SK-N-SH treated with all-trans-retinoic acid at 6 μM for 48 hours (cell line): ENCODE data around the gene CLTB.

Source experiments
- ATAC-seq: fragments of 200-7000 bp; cut with Tn5 transposase; 3 replicates; pipeline ENCODE4 v1.9.1; 2020; ENCODE audit warnings: mild to moderate bottlenecking, moderate library complexity
- ARNTL ChIP-seq: fragments of 450-650 bp; formaldehyde crosslinking; IDR thresholded peaks from 2 replicates; pipeline ENCODE4 v1.5.0; 2020; ENCODE audit warnings: low read depth, mild to moderate bottlenecking, moderate library complexity, borderline replicate concordance
- BACH2 ChIP-seq: fragments of 250-450 bp; sonication (Bioruptor Pico); IDR thresholded peaks from 2 replicates; pipeline ENCODE4 v1.9.0; 2021; ENCODE audit warnings: mild to moderate bottlenecking, borderline replicate concordance
- CSDC2 ChIP-seq: fragments of 250-450 bp; sonication (Bioruptor Pico); IDR thresholded peaks from 2 replicates; pipeline ENCODE4 v1.5.0; 2020; ENCODE audit warnings: mild to moderate bottlenecking, moderate library complexity
- ESRRG ChIP-seq: fragments of 250-450 bp; sonication (Bioruptor Pico); IDR thresholded peaks from 2 replicates; pipeline ENCODE4 v1.6.1; 2021; ENCODE audit warnings: mild to moderate bottlenecking
- ISL1 ChIP-seq: fragments of 250-450 bp; sonication (Bioruptor Pico); IDR thresholded peaks from 2 replicates; pipeline ENCODE4 v2.1.2; 2022; ENCODE audit warnings: mild to moderate bottlenecking, moderate library complexity
- PPARA ChIP-seq: fragments of 250-450 bp; sonication (Bioruptor Pico); IDR thresholded peaks from 2 replicates; pipeline ENCODE4 v1.5.0; 2020; ENCODE audit warnings: mild to moderate bottlenecking, borderline replicate concordance
- RARB ChIP-seq: fragments of 250-450 bp; sonication (Bioruptor Pico); IDR thresholded peaks from 2 replicates; pipeline ENCODE4 v1.8.0; 2021; ENCODE audit warnings: mild to moderate bottlenecking, moderate library complexity
- TCF4 ChIP-seq: fragments of 250-450 bp; sonication (Bioruptor Pico); IDR thresholded peaks from 2 replicates; pipeline ENCODE4 v1.8.0; 2021; ENCODE audit warnings: mild to moderate bottlenecking, moderate library complexity, borderline replicate concordance
- TOX ChIP-seq: fragments of 250-450 bp; sonication (Bioruptor Pico); IDR thresholded peaks from 2 replicates; pipeline ENCODE4 v1.8.0; 2021; ENCODE audit warnings: mild to moderate bottlenecking, moderate library complexity, borderline replicate concordance
- ZFP30 ChIP-seq: fragments of 450-650 bp; formaldehyde crosslinking; IDR thresholded peaks from 2 replicates; pipeline ENCODE4 v1.5.0; 2022; ENCODE audit warnings: mild to moderate bottlenecking, moderate library complexity
- ZNF565 ChIP-seq: fragments of 450-650 bp; formaldehyde crosslinking; conservative IDR thresholded peaks from 2 replicates; pipeline ENCODE4 v1.5.0; 2020; ENCODE audit warnings: low read depth, mild to moderate bottlenecking, moderate library complexity
- ZNF70 ChIP-seq: fragments of 450-650 bp; formaldehyde crosslinking; IDR thresholded peaks from 2 replicates; pipeline ENCODE4 v1.5.0; 2020; ENCODE audit warnings: mild to moderate bottlenecking, moderate library complexity
- TF ChIP-seq, protein P1 (sequence below): fragments of 250-450 bp; sonication (Bioruptor Pico); IDR thresholded peaks from 2 replicates; pipeline ENCODE4 v1.8.0; 2020; ENCODE audit warnings: mild to moderate bottlenecking, moderate library complexity, borderline replicate concordance
- TF ChIP-seq, protein P2 (sequence below): fragments of 250-450 bp; sonication (Bioruptor Pico); IDR thresholded peaks from 2 replicates; pipeline ENCODE4 v1.8.0; 2021; ENCODE audit warnings: low read depth, mild to moderate bottlenecking, moderate library complexity, borderline replicate concordance
- TF ChIP-seq, protein P3 (sequence below): fragments of 250-450 bp; sonication (Bioruptor Pico); IDR thresholded peaks from 2 replicates; pipeline ENCODE4 v1.5.1; 2020; ENCODE audit warnings: low read depth, mild to moderate bottlenecking, moderate library complexity
- TF ChIP-seq, protein P4 (sequence below): fragments of 250-450 bp; sonication (Bioruptor Pico); IDR thresholded peaks from 2 replicates; pipeline ENCODE4 v1.5.1; 2021; ENCODE audit warnings: mild to moderate bottlenecking, moderate library complexity
- TF ChIP-seq, protein P5 (sequence below): fragments of 250-450 bp; sonication (Bioruptor Pico); IDR thresholded peaks from 2 replicates; pipeline ENCODE4 v1.5.0; 2020; ENCODE audit warnings: mild to moderate bottlenecking, moderate library complexity

CLTB gene

DNA sequence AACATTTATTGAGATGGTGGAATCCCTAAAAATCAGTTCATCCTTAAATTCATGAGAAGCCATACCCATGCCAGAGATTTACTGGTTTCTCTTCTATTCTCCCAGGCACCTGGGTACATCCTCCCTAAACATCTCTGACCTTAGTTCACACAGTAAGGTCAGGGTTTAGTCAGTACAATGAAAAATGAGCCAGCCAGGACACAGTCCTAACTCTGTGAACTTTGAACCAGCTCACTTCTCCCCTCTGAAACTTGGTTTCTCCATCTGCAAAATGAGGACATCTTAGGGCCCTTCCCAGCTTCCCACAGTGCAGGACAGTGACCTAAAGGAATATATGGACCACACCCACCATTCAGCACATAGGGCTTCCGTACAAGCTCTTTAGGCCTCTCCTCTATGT, 29.8 kb downstream of the CLTB start:
- no peak for ATAC-seq
- TF ChIP-seq CSDC2 (CRISPR knock-in tag) (no peak), RARB (CRISPR knock-in tag) (no peak), BACH2 (CRISPR knock-in tag) (no peak), ZFP30 (CRISPR knock-in tag) (no peak), ESRRG (CRISPR knock-in tag) (no peak), ZNF565 (CRISPR knock-in tag) (no peak)
- TF ChIP-seq, protein P1, sequence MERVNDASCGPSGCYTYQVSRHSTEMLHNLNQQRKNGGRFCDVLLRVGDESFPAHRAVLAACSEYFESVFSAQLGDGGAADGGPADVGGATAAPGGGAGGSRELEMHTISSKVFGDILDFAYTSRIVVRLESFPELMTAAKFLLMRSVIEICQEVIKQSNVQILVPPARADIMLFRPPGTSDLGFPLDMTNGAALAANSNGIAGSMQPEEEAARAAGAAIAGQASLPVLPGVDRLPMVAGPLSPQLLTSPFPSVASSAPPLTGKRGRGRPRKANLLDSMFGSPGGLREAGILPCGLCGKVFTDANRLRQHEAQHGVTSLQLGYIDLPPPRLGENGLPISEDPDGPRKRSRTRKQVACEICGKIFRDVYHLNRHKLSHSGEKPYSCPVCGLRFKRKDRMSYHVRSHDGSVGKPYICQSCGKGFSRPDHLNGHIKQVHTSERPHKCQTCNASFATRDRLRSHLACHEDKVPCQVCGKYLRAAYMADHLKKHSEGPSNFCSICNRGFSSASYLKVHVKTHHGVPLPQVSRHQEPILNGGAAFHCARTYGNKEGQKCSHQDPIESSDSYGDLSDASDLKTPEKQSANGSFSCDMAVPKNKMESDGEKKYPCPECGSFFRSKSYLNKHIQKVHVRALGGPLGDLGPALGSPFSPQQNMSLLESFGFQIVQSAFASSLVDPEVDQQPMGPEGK = no peak
- TF ChIP-seq, protein P2, sequence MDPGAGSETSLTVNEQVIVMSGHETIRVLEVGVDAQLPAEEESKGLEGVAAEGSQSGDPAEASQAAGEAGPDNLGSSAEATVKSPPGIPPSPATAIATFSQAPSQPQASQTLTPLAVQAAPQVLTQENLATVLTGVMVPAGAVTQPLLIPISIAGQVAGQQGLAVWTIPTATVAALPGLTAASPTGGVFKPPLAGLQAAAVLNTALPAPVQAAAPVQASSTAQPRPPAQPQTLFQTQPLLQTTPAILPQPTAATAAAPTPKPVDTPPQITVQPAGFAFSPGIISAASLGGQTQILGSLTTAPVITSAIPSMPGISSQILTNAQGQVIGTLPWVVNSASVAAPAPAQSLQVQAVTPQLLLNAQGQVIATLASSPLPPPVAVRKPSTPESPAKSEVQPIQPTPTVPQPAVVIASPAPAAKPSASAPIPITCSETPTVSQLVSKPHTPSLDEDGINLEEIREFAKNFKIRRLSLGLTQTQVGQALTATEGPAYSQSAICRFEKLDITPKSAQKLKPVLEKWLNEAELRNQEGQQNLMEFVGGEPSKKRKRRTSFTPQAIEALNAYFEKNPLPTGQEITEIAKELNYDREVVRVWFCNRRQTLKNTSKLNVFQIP (CRISPR knock-in tag) = no peak
- TF ChIP-seq, all 23 proteins: peak for 0

DNA sequence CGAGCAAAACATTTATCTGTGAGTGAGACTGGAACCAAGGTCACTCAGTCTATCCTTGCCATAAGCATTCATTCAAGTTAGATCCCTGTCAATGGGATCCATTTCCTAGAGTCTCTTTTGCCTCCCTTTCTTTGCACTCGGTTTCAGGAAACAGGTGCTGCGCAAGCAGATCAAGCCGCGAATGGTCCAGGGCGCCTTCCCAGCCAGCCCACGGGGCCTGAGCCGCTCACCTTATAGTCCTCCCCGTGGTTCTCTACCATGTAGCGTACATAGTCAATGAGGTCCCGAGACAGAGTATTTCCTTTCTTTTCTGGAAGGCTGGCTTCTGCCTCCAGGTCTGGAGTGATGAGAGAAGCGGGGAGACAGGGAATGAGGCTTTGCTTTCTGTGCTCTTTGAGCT, 31.3 kb downstream of the CLTB start:
- TF ChIP-seq ARNTL (no peak), TCF4 (CRISPR knock-in tag) (no peak), CSDC2 (CRISPR knock-in tag) (no peak), PPARA (CRISPR knock-in tag) (no peak), ZNF565 (CRISPR knock-in tag) (no peak), ISL1 (CRISPR knock-in tag) (no peak)
- TF ChIP-seq, protein P3, sequence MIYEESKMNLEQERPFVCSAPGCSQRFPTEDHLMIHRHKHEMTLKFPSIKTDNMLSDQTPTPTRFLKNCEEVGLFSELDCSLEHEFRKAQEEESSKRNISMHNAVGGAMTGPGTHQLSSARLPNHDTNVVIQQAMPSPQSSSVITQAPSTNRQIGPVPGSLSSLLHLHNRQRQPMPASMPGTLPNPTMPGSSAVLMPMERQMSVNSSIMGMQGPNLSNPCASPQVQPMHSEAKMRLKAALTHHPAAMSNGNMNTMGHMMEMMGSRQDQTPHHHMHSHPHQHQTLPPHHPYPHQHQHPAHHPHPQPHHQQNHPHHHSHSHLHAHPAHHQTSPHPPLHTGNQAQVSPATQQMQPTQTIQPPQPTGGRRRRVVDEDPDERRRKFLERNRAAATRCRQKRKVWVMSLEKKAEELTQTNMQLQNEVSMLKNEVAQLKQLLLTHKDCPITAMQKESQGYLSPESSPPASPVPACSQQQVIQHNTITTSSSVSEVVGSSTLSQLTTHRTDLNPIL (CRISPR knock-in tag) = no peak
- TF ChIP-seq, protein P4, sequence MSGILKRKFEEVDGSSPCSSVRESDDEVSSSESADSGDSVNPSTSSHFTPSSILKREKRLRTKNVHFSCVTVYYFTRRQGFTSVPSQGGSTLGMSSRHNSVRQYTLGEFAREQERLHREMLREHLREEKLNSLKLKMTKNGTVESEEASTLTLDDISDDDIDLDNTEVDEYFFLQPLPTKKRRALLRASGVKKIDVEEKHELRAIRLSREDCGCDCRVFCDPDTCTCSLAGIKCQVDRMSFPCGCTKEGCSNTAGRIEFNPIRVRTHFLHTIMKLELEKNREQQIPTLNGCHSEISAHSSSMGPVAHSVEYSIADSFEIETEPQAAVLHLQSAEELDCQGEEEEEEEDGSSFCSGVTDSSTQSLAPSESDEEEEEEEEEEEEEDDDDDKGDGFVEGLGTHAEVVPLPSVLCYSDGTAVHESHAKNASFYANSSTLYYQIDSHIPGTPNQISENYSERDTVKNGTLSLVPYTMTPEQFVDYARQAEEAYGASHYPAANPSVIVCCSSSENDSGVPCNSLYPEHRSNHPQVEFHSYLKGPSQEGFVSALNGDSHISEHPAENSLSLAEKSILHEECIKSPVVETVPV (CRISPR knock-in tag) = no peak
- TF ChIP-seq, protein P5, sequence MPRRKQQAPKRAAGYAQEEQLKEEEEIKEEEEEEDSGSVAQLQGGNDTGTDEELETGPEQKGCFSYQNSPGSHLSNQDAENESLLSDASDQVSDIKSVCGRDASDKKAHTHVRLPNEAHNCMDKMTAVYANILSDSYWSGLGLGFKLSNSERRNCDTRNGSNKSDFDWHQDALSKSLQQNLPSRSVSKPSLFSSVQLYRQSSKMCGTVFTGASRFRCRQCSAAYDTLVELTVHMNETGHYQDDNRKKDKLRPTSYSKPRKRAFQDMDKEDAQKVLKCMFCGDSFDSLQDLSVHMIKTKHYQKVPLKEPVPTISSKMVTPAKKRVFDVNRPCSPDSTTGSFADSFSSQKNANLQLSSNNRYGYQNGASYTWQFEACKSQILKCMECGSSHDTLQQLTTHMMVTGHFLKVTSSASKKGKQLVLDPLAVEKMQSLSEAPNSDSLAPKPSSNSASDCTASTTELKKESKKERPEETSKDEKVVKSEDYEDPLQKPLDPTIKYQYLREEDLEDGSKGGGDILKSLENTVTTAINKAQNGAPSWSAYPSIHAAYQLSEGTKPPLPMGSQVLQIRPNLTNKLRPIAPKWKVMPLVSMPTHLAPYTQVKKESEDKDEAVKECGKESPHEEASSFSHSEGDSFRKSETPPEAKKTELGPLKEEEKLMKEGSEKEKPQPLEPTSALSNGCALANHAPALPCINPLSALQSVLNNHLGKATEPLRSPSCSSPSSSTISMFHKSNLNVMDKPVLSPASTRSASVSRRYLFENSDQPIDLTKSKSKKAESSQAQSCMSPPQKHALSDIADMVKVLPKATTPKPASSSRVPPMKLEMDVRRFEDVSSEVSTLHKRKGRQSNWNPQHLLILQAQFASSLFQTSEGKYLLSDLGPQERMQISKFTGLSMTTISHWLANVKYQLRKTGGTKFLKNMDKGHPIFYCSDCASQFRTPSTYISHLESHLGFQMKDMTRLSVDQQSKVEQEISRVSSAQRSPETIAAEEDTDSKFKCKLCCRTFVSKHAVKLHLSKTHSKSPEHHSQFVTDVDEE = no peak
- TF ChIP-seq, protein P1 = no peak
- no peak for ATAC-seq

DNA sequence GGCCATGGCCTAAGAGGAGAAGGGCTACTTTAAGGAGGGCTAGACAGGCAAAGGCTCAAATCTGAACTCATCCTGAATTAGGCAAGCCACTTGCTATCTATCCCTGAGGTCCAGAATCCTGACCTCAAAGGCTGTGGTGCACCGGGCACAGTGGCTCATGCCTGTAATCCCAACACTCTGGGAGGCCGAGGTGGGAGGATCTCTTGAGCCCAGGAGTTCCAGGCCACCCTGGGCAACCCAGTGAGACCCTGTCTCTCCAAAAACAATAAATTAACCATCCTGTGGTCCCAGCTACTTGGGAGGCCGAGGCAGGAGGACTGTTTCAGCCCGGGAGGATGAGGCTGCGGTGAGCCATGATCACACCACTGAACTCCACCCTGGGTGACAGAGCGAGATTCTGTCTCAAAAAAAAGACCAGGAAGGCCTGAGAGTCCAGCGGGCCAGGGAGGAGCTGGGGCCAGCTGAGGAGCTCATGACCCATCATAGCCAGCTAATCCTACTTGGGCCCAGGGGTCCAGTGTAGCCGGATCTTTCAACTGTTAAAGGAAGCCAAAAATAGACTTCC, 31.9 kb downstream of the CLTB start:
- ATAC-seq = no peak

More for the DNA sequence above, 31.9 kb downstream of the CLTB start:
- no peak for TF ChIP-seq TCF4 (CRISPR knock-in tag)
- no peak for TF ChIP-seq ISL1 (CRISPR knock-in tag)
- no peak for TF ChIP-seq RARB (CRISPR knock-in tag)
- TF ChIP-seq TOX (CRISPR knock-in tag) = no peak
- TF ChIP-seq PPARA (CRISPR knock-in tag) = no peak
- TF ChIP-seq ZNF70 (CRISPR knock-in tag) = no peak
